Cardiac muscle cell (in vitro differentiated cells and primary cell): Measurements from ENCODE around the gene ACTN3. TPM values are rescaled to one million over a fixed set of nuclear protein-coding genes. Genes with fewer than 3 reads are reported as not detected.

Source experiments
- DNase-seq, 2 donors: peaks; one replicate each; pipeline versions ENCODE4 v3.0.0 to v3.0.0-alpha.2; 2010 to 2017; ENCODE audit warnings: low read depth in 1 of 2, low spot score in 1 of 2
- H3K27ac ChIP-seq: fragments of 200-600 bp; sonication (generic); 2 replicates; pipeline ENCODE4 v1.5.1; 2016
- H3K27me3 ChIP-seq: fragments of 200-600 bp; sonication (generic); 2 replicates; pipeline ENCODE4 v1.6.0; 2016; ENCODE audit warnings: control low read depth
- H3K36me3 ChIP-seq: fragments of 200-600 bp; sonication (generic); 2 replicates; pipeline ENCODE4 v1.5.1; 2016; ENCODE audit warnings: control low read depth
- H3K4me1 ChIP-seq: fragments of 200-600 bp; sonication (generic); 2 replicates; pipeline ENCODE4 v1.8.1; 2017; ENCODE audit warnings: low read depth, mild to moderate bottlenecking, mixed run types
- H3K4me3 ChIP-seq: fragments of 200-600 bp; sonication (generic); 2 replicates; pipeline ENCODE4 v1.5.1; 2016; ENCODE audit warnings: mild to moderate bottlenecking
- H3K9me3 ChIP-seq: fragments of 200-600 bp; sonication (generic); 2 replicates; pipeline ENCODE4 v1.5.1; 2017; ENCODE audit warnings: low read depth, mild to moderate bottlenecking, control low read depth
- CTCF ChIP-seq: IDR thresholded peaks from 2 replicates; pipeline ENCODE4 v1.5.1; 2012; ENCODE audit warnings: low read depth, mild to moderate bottlenecking, low read length
- polyA plus RNA-seq: library from polyadenylated mRNA; unstranded; fragments of >200 nt; fragmentation: Nextera tagmentation; extraction: Ambion mirVana; gene quantifications from 2 replicates; pipeline ENCODE4 v1.2.1, GENCODE V29; 2016
- total RNA-seq: library from RNA; depleted of rRNA; stranded (reverse); fragments of >200 nt; gene quantifications from 2 replicates; pipeline ENCODE4 v1.2.3, GENCODE V29; 2016

ACTN3 gene
- total and polyA plus RNA-seq, 2 experiments from 2014 or later = 111 to 189 TPM

GRCh38 chr11:66593650-66594049 is 46.9 kb downstream of the ACTN3 start:
- H3K9me3 ChIP-seq = no peaks in the 10 kb centered on the region
- no peaks in the 10 kb centered on the region for H3K27me3 ChIP-seq
- no peak overlapping the region for H3K27ac ChIP-seq
- TF ChIP-seq CTCF = no peak
- H3K36me3 ChIP-seq = no peaks in the 10 kb centered on the region
- DNase-seq = no peak
- peak overlapping the region; percentile 57 for H3K4me3 ChIP-seq
- H3K4me1 ChIP-seq = peaks cover 7% of the 10 kb centered on the region

GRCh38 chr11:66595245-66595904 is 48.7 kb downstream of the ACTN3 start:
- Histone ChIP-seq H3K27ac (peak overlapping the region; percentile 64), H3K27me3 (no peaks in the 10 kb centered on the region), H3K4me1 (peaks cover 7% of the 10 kb centered on the region), H3K4me3 (no peak overlapping the region), H3K9me3 (no peaks in the 10 kb centered on the region), H3K36me3 (peaks cover 9% of the 10 kb centered on the region)
- peak in 1 of 2 donors; percentile 96 for DNase-seq
- TF ChIP-seq CTCF = no peak

- Histone ChIP-seq H3K36me3 (peaks cover 12% of the 10 kb centered on the region), H3K4me3 (no peak overlapping the region), H3K27me3 (no peaks in the 10 kb centered on the region), H3K4me1 (peaks cover 3% of the 10 kb centered on the region), H3K9me3 (no peaks in the 10 kb centered on the region), H3K27ac (no peak overlapping the region)
- no peak for TF ChIP-seq CTCF
- no peak for DNase-seq
Observed at GRCh38 chr11:66598993-66599392, 52.3 kb downstream of the ACTN3 start.

DNA sequence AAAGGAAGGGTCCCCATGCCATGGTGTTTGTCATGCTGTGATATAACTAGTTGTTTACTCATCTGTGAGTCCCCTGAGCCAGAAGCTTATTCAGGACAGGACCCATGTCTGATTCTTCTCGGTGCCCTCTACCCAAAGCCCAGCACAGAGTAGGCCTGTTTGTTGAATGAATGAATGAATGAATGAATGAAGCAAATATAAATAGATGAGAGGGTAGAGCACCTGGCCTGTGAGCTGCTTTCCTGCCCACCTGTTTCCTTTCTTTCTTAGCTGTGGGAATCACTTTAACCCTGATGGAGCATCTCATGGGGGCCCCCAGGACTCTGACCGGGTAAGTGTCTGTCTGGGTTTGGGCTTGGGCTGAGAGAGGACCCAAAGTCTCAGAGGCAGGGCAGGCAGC is 53.5 kb downstream of the ACTN3 start:
- H3K9me3 ChIP-seq = no peaks in the 10 kb centered on the region
- no peak for TF ChIP-seq CTCF
- H3K27ac ChIP-seq = no peak overlapping the region
- no peaks in the 10 kb centered on the region for H3K27me3 ChIP-seq
- DNase-seq = no peak
- H3K36me3 ChIP-seq = peaks cover 14% of the 10 kb centered on the region
- no peak overlapping the region for H3K4me3 ChIP-seq
- no peaks in the 10 kb centered on the region for H3K4me1 ChIP-seq

DNA sequence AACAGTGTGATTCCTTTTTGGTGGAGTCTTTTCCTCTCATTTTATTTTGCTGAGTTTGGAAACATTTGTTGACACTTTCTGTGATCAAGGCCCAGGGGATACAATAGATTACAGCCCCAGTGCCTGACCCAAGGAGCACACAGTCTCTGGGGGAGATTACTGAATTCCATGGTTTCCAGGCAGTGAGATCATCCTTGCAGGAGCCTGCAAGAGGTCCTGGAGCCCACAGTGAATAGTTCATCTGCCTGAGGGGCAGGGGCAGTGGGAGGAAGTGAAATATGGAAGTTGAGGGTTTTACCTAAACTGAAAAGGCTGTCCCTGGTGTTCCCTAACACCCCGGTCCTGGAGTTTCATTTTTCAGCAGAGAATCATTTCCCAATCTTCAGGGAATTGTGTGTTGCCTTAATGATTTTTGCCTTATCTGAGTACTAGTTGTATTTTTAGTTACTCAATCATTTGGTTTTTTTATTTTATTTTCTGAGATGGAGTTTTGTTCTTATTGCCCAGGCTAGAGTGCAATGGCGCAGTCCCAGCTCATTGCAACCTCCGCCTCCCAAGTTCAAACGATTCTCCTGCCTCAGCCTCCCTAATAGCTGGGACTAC is 54.0 kb downstream of the ACTN3 start:
- no peak for TF ChIP-seq CTCF
- Histone ChIP-seq H3K27me3 (no peaks in the 10 kb centered on the region), H3K4me1 (no peaks in the 10 kb centered on the region), H3K36me3 (peaks cover 17% of the 10 kb centered on the region), H3K27ac (no peak overlapping the region), H3K9me3 (no peaks in the 10 kb centered on the region), H3K4me3 (no peak overlapping the region)
- DNase-seq = peak in 1 of 2 donors; percentile 61
